GM19043 (cell line): ENCODE results near the gene SAT2.
"Not testable (repeated sequence)": the region's sequence is repeated elsewhere in the genome, so short reads cannot be mapped to it uniquely, and the experiment has no call there.

Experiments
- ATAC-seq: cut with Tn5 transposase; IDR thresholded peaks from one replicate; pipeline ENCODE4 v1.9.1; 2021; ENCODE audit warnings: low read depth; ENCODE audit not compliant: unreplicated experiment

The SAT2 gene

DNA sequence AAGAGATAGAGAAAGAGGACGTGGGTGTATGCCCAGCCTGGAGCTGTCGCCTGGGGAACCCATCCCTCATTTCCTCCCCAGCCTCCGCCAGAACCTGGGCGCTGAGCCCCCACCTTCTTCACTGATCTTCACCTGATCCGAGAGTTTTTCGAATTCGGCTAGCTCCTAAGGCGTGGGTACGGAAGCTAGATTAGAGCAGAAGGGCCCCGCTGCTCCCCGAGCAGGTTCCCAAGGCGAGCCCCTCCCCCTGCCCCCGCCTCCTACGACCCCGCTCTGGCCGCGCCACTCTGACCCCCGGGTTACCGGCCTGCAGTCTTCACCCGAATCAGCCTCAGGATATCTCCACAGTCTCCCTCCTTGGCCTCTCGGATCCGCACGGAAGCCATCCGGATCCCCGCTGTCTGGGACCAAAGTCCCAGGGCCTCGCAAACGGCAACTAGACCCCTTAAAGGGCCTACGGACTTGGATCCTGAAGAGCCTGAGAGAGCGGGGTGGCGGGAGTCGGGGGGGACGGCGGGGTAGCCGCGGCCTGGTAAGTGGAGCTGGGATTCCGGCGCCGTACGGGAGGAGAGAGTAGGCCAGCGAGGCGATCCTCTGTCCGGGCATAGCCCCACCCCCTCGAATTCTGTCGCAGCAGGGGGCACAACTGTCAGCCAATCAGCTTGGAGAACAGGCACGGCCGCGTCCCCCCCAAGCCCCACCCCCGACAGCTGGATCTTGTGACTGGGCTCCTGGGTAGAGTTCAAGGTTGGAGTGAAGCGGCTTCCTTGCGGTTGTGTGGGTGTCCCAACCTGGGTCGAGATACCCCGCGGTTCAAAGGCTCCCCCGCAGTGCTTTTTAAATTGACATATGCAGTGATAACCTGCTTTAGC lies at the start of gene SAT2:
Gene SAT2 (minus strand): TSS at position 572 of the 872 bp plus-strand sequence. CDS start 186 bp downstream, at position 386.
- peak; percentile 86 for ATAC-seq

DNA sequence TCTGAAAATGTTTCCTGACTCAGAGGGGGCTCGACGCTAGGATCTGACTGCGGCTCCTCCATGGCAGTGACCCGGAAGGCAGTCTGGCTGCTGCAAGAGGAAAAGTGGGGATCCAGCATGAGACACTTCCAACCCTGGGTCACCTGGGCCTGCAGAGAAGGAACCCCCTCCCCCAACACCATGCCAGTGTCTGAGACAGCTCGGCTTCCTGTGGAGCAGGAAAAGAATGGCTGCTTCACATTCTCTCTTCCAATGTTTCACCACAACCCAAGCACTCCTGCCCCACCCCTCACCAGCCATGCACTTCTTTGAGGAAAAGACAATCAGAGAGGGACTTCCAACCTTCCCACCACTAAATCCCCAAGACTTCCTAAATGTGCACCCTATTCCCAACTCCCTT lies 48.9 kb upstream of the SAT2 start:
- no peak for ATAC-seq

DNA sequence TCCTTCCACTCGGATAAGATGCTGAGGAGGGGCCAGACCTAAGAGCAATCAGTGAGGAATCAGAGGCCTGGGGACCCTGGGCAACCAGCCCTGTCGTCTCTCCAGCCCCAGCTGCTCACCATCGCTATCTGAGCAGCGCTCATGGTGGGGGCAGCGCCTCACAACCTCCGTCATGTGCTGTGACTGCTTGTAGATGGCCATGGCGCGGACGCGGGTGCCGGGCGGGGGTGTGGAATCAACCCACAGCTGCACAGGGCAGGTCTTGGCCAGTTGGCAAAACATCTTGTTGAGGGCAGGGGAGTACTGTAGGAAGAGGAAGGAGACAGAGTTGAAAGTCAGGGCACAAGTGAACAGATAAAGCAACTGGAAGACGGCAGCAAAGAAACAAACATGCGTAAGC lies 47.3 kb upstream of the SAT2 start:
- ATAC-seq = no peak

DNA sequence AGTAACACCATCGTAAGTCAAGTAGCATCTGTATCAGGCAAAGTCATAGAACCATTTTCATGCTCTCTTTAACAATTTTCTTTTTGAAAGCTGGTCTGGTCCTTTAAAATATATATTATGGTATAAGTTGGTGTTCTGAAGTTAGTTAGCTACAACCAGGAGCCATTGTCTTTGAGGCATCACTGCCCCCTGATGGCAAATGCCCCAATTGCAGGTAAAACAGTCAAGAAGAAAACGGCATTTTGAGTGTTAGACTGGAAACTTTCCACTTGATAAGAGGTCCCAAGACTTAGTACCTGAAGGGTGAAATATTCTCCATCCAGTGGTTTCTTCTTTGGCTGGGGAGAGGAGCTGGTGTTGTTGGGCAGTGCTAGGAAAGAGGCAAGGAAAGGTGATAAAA lies 45.6 kb upstream of the SAT2 start:
- no peak for ATAC-seq

DNA sequence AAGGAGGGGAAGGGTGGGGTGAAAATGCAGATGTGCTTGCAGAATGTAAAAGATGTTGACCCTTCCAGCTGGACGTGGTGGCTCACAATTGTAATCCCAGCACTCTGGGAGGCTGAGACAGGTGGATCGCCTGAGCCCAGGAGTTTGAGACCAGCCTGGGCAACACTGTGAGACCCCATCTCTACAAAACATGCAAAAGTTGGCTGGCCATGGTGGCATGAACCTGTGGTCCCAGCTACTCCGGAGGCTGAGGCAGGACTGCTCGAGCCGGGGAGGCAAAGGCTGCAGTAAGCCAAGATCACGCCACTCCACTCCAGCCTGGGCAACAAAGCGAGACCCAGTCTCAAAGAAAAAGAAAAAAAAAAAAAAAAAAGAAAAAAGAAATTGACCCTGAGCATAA lies 40.9 kb upstream of the SAT2 start:
- no peak for ATAC-seq

DNA sequence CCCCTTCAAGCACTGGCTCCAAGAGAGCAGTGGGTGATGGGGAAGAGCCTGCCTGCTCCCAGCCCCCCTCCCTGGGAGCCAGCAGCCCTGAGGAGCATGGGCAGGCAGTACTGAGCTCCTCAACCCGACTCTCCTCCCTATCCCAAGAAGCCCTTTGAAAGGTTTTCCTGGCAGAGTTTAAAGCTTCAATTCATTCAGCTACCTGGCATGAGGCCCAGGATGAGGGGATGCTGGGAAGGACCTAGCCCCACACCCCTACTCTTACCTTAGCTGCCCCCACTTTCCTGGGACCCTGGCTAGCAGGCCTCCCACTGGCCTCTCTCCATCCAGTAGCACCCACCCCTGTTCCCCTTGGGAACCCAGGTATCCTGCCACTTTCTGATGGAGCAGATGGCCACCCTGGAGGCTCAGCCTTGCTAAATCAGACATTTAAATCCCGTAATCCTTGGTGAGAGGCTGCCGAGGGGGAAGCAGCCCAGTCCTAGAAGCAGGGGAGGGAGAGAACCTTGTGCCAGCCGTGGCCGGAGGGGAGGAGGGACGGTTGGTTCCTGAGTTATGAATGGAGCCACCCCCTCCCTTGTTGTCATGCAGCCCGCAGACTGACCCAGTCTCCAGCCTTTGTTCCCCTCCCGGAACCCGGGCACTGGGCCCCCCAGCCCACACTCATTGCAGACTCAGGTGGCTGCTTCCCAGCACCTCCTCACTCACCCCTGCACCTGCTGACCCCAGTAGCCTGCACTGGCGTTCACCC lies 40.2 kb upstream of the SAT2 start:
- ATAC-seq = no peak

DNA sequence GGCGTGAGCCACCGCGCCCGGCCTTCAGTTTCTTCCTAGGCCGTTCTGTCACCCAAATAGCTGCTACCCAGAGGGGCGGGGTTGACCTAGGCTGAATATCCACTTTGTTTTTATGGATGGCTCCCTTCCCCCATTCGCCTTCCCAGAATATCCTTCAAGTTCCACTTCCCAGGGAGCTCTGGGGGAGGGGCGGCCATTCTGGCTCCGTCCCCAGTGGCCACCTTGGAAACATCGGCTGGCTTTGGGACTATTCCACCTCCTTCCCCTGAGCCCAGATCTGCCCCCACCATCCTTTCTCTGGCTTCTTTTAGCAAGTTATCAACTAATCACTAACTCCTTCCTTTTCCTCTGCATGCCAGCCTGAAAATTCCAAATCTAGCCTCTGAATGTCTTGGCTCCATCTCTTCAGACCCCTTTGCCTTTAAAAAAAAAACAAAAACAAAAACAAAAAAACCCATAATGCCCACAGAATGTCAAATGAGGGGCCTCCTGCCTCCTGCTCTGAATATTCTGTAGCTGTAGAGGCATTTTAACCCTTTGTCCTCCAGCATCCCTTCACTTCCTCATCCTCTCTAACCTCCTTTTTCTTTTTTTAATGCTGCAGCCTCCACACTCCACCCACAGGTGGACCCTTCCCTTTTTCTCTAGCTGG lies 29.5 kb upstream of the SAT2 start:
- ATAC-seq = no peak

DNA sequence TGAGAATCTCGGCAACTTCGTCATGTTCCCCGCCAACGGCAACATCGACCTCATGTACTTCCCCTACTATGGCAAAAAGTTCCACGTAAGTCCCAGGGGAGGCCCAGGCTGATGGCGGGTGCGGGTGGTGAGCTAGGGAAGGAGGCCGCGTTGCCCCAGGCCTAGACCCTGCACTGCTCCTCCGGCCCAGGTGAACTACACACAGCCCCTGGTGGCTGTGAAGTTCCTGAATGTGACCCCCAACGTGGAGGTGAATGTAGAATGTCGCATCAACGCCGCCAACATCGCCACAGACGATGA lies 27.9 kb upstream of the SAT2 start:
- ATAC-seq = no peak

DNA sequence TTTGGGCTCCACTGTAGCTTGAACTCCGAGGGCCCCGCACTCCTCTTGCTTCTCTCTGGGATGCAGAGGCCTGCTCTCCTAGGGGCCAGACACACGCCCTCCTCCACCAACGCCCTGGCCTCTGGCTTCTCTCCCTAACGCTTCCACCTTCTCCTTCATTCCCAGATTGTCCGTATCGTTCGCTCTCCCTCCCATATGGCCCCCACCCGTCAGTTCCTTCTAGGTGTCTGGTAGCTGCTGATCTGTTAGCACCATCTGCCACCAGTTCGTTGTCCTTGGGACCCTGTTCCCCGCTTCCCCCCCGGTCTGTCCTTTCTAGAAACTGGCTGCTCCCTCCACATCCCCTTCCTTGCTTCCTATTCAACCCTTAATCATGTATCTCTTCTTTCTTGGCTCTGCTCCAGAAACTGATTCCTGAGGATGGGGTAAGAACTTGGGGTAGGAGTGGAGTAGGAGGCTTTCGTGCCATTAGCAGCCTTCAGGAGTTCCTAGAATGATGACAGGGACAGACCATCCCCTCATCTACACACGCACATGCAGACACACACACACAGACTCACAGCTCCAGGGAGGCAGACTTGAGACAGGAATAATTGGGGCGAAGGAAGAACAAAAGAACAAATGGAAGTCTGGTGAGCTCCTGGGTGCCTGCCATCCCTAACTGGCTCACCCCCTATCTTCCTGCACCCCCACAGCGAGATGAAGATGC lies 27.4 kb upstream of the SAT2 start:
- ATAC-seq = no peak

DNA sequence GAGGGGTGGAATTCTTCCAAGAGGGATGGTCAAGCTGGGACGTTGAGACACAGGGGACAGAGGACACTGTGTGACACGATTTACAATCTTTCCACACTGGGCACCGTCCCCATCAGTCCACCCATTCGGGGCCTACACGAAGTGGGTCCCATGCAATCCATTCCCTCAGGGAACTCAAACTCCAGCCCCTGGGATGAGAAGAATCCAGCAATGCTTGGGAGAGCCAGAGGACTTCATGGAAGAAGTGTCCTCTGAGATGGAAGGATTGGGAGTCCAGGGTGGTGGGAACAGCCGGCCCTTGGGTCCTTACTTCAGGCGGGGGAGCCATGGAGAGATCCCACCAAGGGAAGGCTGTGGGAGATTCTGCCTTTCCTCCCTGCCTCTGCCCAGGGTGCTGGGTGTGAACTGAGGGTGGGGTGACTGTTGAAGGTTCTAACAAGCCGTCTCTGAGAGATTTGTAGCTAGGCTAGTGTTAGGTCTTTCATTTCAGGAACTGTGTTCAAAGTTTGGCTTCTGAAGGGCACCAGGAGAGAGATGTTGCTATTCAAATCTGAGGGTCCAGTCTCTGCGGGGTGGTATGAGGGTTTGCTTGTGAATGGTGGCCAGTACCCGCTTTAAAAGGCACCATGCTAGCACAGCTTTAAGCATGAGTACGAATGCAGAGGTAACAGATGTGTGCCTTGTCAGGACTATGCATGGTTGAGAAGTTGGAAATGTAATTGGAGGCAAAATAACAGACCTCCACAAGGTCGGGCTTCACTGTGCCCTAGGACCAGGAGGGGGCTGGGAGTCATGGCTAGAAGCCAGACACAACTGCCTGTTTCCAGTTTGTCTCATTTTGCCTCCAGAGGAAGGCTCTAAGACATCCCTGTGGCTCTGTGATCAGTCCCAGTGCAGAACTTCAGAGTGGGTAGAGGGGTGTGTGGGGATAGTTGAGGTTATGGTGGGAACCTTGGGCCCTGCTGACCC lies 25.1 kb upstream of the SAT2 start:
- ATAC-seq = no peak

DNA sequence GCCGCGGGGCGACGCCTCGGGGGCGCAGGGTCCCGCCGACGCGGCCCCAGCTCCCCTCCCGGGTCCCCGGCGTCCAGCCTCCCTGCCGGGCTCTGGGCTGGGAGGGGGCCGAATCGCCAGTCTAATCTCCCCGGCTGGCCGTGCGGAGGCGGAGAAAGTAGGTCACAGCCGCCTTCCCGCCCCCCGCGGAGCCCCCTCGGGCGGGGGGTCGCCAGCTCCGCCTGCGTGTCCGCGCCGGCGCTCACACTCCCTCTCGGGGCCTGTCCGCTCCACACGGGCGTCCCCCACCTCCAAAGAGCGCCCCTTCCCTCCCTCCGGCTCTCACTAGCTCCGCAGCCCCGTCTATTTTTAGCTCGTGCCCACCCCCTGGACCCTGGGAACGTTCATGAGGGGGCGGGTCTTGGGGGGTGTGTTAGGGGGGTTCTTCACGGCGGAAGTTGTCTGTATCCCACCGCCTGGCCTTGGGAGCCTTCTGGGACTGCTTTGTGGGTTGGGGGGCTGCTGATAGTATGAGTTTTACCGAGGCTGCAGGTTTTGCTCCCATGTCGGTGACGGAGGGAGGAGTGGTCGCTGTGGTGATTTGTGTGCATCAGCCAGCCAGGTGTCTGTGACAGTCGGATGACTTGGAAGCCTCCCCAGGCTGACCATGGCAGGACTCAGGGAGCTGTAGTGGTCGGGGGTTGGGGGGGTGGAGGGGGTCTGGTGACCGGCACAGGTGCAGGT lies 24.2 kb upstream of the SAT2 start:
- no peak for ATAC-seq

DNA sequence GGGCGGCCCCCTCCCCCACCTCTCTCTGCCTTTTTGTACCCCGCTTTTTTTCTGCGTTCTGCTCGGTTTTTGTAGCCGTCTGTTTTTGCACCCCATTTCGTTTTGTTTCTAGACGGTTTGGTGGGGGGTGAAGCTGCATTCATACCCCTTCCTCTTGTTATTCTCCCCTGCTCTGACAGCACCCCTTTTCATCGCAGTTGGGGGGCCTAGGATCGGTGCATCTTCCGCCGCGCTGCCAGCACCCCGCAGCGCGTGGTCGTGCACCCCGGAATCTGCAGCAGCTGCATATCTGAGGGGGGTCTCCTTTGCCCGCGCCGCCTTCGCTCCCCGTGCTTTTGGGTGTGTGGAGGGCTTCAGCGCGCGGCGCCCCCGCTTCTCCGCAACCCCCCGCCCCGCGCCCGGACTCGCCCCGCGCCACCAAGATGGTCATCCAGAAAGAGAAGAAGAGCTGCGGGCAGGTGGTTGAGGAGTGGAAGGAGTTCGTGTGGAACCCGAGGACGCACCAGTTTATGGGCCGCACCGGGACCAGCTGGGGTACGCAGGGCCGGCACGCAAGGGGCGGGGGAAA lies 23.6 kb upstream of the SAT2 start:
- ATAC-seq = no peak

DNA sequence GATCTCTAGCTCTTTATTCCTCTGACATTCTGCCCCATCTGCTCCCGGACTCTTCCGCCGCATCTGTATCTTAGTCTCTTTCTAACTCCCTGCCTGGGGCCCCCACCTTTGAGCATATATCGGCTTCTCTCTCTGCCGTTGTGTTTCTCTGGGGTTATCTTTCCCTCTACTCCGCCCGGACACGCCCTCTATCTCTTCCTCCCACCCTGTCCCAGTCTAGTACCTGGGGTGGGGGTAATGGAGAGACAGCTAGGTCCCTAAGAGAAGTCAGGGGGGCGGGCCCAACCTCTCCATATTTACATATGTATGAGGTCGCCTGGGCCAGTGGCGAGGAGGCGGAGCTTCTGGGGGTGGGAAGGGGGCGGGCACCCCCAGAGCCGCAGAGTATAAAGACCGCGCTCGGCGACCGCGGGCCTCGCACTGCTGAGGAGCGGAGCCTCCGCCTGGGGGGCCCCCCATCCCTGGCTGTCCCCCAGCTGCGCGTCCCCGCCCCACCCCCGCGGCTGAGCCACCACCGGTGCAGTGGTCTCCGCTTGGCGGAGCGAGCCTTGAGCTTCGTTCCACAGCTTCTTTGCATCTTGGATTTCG lies 23.0 kb upstream of the SAT2 start, which contains the start of gene ATP1B2:
Gene ATP1B2 (plus strand): TSS at position 418 of the 588 bp plus-strand sequence. CDS start 593 bp downstream, outside the sequence.
- ATAC-seq = no peak

DNA sequence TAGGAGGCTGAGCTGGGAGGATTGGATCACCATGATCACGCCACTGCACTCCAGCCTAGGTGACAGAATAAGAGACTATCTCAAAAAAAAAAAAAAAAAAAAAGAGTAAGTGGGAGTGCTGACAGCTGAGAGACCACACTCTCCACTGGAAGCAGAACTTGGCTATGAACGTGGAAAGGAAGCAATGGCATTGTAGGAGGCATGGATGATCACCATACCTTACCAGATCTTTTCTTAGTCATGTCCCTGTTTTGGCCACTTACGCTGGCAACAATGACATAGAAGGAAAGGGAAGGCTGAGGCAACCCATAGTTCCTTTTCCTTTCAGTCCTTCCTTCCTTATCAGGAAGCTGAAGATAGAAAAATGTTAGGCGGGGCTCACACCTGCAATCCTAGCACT lies 19.4 kb upstream of the SAT2 start:
- no peak for ATAC-seq

DNA sequence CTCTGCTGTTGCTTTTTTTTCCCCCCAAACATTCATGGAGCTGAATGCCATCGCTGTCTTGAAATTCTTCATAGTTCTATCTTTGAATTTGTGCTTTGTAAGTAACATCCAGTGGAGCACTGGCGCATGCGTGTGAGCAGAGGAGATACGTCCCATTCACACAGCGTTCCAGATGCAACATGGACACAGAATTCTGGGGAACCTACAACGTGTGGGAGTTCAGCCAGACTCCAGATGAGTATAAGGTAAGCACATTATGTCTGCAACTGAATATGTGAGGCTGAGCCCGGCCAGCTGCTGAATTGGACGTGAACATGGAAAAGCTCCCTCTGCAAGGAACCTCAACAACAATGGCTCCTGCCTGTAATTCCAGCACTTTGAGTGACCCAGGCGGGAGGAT lies 18.8 kb upstream of the SAT2 start:
- no peak for ATAC-seq

DNA sequence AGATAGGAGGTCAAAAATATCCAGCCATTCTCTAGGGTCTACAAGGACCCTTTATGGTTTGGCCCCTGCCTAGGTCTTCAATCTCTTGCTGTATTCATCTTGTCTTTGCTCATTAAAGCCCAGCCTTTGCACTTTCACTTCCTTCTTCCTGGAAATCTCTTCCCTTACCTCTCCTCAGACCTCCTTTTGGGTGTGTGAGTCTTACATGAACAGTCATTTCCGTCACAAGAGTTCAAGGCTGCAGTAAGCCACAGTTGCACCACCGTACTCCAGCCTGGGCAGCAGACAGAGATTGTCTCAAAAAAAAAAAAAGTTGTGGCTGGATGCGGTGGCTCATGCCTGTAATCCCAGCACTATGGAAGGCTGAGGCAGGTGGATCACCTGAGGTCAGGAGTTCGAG lies 17.2 kb upstream of the SAT2 start:
- no peak for ATAC-seq

DNA sequence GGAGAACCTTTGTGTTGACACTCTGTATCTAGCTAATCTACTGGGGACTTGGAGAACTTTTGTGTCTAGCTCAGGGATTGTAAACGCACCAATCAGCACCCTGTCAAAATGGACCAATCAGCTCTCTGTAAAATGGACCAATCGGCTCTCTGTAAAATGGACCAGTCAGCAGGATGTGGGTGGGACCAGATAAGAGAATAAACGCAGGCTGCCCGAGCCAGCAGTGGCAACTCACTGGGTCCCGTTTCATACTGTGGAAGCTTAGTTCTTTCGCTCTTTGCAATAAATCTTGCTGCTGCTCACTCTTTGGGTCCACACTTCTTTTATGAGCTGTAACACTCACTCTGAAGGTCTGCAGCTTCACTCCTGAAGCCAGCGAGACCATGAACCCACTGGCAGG lies 14.0 kb upstream of the SAT2 start:
- not testable (repeated sequence) for ATAC-seq

DNA sequence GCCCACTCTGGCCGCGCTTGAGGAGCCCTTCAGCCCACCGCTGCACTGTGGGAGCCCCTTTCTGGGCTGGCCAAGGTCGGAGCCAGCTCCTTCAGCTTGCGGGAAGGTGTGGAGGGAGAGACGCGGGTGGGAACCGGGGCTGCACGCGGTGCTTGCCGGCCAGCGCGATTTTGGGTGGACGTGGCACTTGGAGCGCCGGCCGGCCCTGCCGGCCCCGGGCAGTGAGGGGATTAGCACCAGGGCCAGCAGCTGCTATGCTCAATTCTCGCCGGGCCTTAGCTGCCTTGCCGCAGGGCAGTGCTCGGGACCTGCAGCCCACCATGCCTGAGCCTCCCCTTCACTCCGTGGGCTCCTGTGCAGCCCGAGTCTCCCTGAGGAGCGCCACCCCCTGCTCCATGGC lies 13.2 kb upstream of the SAT2 start:
- no peak for ATAC-seq
